NCI-H345 treated with DMSO at 0.1 percent for 48 hours (cell line): ENCODE measurements around the gene COL4A2.
"Not testable (repeated sequence)": the region's sequence is repeated elsewhere in the genome, so short reads cannot be mapped to it uniquely, and the experiment has no call there.

Experiments
- DNase-seq: peaks from one replicate; lab custom pipeline; 2025; ENCODE audit not compliant: unreplicated experiment; lab: John Stamatoyannopoulos, UW

Gene COL4A2

DNA sequence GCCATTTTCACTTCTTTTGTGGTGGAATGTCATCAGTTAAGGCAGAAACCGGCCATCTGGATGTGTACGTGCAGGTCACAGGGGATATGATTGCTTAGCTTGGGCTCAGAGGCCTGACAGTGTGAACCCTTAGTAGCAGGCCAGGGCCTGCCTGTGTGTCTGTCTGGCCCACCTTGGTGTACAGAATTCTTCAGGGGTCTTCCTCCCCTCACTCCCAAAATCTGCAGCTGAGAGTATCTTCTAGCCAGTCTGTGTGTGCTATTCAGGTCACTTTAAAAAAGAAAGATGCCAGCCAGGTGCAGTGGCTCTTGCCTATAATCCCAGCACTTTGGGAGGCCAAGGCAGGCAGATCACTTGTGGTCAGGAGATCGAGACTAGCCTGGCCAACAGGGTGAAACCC is 179.8 kb downstream of the COL4A2 start:
- DNase-seq: not testable (repeated sequence)

DNA sequence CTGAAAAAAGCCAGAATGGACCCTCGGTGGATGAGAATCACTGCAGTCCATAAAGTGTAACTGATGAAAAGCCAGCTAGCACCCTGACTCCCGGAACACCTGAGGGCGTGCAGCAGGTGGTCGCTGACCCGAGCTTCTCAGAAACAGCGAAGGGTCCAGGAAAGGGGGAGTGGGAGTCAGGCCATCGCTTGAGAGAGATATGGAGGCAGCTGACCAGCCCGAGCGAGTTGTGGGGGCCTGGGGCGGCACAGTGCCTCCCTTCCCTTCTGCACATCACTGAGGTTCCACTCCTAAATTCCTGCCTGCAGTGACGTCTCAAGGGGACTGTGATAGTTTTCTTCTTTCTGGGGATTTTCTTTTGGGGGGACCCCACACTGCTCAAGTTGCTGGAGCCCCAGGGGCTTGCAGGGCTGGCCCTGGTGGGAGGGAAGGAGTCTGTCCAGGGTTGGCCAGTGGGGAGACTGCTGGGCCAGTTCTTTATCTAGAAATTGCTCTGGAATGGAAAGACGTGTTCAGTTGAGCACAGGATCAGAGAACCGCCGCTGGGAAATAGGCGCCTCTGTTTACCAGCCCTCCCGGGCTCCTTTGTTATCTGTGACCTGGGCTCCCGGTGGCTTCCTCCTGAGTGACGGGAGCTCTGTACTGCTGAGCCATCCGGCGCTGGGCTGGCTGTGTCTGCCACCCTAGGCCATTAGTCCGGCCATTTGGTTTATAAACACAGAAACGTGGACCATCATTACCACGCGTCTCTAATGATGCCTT is 183.1 kb downstream of the COL4A2 start:
- DNase-seq: no peak

DNA sequence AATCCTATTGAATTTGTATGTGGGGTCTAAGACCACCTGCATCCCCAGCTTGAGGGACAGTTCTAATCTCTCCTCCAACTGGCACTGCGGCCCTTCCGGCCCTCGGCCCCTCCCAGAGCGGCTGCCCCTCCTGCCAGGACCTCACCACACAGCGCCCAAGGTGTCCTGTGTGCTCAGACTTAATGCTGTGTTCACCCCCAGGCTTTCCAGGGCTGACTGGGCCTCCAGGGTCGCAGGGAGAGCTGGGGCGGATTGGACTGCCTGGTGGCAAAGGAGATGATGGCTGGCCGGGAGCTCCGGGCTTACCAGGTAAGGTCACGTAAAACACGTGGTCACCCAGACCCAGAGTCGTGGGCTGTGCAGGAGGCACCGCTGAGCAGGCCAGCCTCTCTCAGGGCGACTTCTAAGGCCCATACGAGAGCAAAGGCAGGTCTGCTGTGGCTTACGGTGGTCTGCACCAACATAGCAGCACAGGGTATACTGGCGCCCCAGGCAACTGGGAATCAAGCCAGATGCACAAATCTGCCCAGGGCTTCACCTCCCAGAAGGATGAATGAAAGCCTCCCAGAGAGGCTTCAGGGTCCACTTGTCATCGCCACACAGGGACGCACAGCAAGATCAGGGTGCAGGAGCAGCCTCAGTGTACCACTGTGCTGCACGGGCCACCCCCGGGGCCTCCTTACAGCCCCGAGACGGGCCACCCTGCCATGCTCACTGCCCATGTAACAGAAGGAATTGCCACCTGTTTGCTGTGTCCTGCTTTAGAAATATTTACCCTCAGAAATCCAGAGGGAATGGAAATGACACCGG is 185.0 kb downstream of the COL4A2 start:
- no peak for DNase-seq

DNA sequence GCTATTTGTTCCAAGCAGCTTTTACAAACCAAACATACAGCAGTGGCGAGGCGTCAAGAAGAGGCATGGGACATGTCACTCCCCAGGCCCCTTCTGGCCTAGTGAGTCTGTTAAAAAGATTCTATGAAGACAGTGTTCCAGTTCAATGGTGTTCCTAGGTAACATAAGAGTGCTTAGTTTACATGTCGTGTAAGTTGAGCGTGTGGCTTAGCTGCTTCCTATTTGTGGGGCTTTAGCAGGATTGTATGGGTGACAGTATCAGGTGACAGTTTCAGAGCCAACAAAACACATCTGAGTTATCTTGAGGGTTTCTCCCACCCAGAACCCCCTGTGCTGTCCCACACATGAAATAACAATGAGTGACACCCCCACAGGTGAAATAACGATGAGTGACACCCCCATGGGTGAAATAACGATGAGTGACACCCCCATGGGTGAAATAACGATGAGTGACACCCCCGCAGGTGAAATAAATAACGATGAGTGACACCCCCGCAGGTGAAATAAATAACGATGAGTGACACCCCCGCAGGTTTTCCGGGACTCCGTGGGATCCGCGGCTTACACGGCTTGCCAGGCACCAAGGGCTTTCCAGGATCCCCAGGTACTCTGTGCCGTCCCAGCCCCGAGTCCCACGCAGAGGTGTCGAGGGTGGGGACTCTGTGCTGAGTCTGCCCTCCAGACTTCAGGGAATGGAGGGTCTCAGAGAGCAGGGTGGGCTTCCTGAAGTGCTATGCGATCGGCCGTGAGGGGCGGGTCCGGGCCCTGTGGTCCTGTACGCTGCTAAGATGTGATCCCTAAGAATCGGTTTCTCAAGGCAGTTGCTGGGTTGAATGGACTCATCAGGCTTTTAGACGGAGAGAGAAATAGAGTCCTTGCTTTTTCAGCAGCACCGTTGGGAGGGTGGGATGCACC is 185.9 kb downstream of the COL4A2 start:
- no peak for DNase-seq

DNA sequence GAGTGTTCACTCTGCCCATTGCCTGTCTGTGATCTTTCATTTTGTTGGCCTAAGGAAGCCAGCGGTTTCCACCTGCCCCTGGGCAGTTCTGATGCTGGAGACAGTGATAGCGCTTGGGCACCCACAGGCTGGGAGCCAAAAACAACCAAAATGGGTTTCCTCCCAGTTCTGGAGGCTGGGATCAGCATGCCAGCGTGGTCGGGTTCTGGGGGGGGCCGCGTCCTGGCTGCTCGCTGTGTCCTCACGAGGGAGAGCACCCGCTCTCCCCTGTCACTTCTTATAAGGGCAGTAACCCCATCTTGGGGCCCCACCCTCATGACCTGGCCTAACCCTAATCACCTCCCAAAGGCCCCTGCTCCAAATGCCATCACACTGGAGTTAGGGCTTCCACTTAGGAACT is 186.5 kb downstream of the COL4A2 start:
- DNase-seq: no peak

DNA sequence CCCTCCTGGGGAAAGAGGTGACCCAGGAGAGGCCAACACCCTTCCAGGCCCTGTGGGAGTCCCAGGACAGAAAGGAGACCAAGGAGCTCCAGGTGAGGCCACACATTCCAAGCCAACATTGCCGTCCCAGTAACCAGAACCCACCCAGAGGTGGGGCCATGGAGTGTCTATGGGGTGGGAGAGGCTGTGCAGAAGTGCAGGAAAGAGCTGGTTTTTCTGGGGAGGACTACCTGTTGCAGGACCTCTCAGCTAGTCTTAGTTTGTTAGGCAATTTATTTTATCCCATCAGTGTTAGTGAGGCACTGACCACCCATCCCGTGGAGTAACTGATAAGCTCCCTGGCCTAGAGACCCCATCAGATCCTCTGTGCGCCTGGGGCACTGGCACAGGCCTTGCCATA is 188.3 kb downstream of the COL4A2 start:
- no peak for DNase-seq

DNA sequence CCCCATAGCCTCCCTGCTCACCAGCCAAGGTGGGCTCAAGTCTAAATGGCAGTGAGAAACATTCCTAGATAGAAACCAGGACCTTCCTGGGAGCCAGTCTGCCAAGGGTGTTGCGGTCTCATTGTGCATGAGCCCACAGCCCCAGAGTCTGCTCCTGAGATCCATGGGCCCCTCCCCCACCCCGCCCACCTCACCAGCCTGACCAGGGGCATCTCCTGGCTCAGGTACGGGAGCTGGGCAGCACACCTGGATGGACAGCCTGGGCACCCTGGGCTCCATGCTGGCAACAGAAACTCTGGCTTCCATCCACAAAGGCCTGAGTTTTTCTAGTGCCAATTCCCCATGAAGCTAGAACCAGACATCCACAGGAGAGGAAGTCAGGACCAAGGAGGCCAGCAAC is 188.8 kb downstream of the COL4A2 start:
- DNase-seq: no peak

DNA sequence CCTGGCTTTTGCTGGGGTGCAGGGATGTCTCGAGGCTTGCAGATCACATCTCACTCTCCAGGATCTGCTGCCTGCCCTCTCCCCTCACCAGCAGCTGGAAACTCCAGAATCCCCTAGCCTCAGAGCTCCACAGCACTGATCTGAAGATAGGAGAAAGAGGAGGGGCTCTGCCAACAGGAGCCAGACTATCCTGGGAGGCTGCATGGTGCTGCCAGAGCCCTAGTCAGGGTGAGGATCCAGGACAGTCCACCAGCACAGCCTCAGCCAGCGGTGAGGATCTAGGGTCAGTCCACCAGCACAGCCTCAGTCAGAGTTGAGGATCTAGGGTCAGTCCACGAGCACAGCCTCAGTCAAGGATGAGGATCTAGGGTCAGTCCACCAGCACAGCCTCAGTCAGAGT is 189.2 kb downstream of the COL4A2 start:
- no peak for DNase-seq

DNA sequence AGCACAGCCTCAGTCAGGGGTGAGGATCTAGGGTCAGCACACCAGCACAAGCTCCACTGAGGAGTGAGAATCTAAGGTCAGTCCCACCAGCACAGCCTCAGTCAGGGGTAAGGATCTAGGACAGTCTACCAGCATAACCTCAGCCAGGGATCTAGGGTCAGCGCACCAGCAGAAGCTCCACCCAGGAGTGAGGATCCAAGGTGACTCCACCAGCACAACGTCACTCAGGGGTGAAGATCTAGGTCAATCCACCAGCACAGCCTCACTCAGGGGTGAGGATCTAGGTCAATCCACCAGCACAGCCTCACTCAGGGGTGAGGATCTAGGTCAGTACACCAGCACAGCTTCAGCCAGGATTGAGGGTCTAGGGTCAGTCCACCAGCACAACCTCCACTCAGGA is 189.9 kb downstream of the COL4A2 start:
- no peak for DNase-seq

DNA sequence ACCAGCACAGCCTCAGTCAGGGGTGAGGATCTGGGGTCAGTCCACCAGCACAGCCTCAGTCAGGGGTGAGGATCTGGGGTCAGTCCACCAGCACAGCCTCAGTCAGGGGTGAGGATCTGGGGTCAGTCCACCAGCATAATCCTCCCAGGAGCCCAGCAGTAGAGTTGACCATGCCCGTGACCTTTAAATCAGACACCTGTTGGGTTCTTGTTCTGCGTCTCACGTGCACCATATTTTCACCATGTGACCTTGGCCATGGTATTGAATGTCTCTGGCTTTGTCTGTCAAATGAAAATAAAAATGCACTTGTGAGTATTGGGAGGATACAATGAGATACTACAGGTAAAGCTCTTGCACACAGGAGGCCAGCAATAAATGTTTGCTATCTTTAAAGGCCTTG is 190.8 kb downstream of the COL4A2 start:
- DNase-seq: not testable (repeated sequence)

DNA sequence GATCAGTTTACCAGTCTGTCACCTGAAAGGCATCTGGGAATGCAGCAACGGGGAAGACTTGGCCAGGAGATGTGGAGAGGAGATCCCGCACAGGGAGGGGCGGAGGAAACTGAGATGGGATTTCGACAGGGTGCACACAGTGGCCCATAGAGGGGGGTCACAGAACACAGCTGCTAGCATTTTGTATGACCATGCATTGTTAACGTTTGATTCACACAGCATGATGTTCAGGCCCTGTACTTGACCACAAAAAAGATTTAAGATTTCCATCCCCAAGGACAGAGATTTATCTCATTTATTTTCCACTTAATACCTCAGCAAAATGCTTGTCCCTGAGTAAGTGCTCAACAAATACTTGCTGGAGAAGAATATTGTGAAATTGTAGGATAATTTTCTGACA is 191.2 kb downstream of the COL4A2 start:
- DNase-seq: no peak

DNA sequence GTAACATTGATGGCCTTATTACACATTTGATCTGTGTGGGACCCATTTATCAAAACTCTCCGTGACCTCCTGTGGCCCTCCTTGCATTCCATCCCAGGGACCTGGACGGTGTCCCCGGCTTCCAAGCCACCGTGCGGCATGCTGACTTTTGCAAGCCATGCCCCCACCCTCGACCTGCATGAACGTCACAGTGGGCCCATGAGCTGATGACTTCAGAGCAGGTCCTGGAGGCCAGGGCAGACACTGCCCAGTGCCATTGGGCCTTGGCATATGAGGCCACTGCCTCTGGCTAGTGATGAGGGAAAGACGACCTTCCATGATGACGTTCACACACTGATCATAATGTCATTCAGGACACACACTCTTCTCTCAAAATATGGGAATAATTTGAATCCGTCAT is 191.7 kb downstream of the COL4A2 start:
- DNase-seq: no peak

DNA sequence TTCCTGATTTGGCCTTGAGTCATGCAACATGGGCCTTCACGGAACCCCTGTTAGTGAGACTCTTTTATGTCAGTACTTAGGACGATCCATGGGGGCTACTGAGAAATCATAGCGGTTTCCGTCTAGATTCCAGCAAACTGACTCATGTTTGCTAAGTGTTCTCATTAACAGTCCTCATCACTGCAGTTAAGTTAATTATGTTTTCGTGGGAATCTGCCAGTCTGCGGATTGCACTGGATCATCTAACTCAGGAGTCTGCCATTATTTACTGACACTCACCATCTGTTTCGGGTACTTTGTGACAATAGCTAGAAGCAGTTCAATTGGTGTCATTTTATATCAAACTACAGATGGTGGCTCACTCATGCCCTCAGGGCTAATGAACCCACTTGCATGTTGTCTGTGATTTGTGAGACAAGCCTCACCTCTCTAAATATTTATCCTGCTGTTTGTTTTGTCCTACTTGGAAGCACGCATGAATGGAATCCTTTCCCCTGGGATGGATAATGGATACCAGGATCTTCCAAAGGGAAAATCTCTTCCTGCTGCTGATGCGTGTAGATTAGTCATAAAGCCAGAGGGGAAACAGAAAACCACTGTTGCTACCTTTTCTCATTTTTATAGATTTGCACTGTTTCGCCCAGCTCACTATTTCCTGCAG is 192.7 kb downstream of the COL4A2 start:
- peak; percentile 96 for DNase-seq

DNA sequence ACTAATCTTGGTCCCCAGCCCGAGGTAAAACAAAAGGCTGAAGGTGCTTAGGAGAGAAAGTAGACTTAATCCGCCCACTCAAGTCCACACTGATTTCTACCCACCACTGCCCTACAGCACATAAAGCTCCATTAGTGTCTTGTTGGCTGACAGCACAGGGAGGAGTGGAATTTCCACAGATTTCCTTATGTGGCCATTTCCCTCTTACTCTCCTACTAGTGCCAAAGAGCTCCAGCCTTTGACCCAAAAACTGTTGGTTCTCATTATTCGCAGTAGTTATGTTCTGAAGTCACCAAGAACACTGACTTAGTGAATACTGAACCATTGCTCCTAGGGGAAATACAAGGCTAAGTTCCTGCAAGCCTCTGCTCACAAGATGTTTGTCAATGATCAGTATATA is 193.3 kb downstream of the COL4A2 start:
- DNase-seq: no peak

DNA sequence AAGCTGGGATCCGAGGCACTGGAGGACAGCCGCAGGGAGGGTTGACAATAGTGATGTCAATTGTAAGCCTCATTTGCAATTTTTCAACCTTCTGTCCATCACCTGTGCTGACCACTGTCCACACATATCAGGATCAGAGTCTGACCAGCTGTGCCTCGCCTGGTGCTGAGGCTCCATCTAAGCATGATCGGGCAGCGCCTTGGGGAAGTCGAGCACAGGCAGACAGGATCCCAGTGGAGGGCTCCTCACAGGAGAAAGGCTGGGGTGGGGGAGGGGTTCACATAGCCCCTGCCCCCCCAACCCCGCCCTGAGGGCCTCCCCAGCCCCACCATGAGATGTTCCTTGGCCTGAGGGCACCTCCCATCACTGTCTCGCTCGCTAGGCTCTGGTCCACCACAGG is 194.1 kb downstream of the COL4A2 start:
- no peak for DNase-seq

DNA sequence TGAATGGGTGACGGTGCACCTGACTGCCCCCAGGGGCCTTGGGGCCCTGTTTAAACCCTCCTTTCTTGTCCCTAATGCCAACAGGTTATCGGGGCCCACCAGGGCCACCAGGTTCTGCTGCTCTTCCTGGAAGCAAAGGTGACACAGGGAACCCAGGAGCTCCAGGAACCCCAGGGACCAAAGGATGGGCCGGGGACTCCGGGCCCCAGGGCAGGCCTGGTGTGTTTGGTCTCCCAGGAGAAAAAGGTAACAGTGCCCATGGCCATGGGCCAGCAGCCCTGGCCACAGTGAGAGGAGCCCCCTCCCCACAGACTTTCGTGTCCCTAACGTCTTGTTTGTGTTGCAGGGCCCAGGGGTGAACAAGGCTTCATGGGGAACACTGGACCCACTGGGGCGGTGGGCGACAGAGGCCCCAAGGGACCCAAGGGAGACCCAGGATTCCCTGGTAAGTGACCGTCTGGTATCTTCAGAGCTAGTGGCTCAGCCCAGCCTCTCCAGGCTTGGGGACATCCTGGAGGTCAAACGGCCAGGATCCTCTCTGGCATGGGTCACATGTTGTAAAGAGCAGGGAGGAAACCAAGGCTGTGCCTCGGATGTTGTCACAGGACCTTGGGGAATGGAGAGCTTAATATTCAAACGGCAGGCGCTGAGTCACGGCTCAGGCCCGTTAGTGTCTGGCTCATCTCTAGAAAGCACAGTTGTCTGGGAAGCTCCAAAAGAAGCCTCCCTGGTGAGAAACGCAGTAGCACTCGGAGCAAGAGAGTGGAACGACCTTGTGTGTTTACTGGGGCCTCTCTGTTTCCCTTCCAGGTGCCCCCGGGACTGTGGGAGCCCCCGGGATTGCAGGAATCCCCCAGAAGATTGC is 196.2 kb downstream of the COL4A2 start:
- DNase-seq: no peak

DNA sequence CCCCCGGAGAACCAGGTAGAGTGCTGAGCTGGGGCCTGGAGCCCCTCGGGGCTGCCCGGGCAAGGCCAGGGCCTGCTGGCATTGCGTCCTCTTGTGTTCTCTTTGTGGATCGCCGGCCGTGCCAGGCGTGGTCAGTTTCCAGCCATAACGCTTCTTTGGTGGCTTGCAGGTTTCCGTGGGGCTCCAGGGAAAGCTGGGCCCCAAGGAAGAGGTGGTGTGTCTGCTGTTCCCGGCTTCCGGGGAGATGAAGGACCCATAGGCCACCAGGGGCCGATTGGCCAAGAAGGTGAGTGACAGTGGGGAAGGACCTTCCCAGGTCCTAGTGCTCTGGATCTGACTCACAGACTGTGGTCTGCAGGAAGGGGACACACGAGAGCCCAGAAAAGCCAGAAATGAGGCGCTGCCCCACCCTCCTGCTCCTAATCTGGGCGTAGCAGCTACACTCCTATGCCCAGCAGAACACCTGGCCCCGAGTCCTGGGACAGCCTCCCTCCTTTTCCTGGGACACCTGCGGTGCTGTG is 197.0 kb downstream of the COL4A2 start:
- no peak for DNase-seq

DNA sequence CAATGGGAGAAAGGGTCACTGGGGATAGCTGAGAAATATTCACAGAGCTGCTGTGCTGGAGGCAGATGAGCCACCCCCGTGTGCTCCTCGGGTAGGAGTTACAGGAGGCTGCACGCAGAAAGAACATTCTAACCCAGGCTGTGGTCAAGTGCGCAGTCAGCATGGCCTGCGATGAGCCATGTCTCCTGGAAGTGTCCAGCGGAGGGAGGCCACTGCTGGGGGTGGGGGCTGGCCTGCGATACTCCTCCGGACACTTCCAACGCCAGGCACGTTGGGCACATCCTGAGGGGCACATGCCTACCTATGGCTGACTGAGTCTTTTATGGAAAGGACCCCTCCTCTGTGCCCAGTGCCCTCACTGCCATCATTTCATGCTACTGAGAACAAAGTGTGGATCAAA is 198.5 kb downstream of the COL4A2 start:
- no peak for DNase-seq

DNA sequence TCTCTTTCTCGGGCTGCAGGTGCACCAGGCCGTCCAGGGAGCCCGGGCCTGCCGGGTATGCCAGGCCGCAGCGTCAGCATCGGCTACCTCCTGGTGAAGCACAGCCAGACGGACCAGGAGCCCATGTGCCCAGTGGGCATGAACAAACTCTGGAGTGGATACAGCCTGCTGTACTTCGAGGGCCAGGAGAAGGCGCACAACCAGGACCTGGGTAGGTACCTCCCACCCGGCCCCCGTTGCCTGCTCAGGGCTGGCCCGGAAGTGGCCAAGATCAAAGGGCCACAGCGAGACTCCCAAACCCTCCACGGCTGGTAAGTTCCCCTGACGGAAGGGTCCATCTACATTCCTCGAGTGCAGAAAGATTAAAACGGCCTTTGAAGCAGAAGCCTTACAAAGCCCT is 199.3 kb downstream of the COL4A2 start:
- DNase-seq: no peak
